Epithelial cell of proximal tubule (primary cell): ENCODE results near the gene SETD4. TPM values are rescaled to one million over a fixed set of nuclear protein-coding genes. Genes with fewer than 3 reads are reported as not detected.
"Not testable (repeated sequence)": the region's sequence is repeated elsewhere in the genome, so short reads cannot be mapped to it uniquely, and the experiment has no call there.

Experiments used
- DNase-seq: peaks from one replicate; pipeline ENCODE4 v3.0.0-alpha.2; 2011; ENCODE audit warnings: low read depth
- H3K4me3 ChIP-seq: 2 replicates; pipeline ENCODE4 v1.5.1; 2011; ENCODE audit warnings: low read depth, mild to moderate bottlenecking, low read length
- CTCF ChIP-seq: conservative IDR thresholded peaks from 2 replicates; pipeline ENCODE4 v1.5.1; 2012; ENCODE audit warnings: low read depth, mild to moderate bottlenecking, low read length
- total RNA-seq: library from RNA; depleted of rRNA; stranded (reverse); fragments of >200 nt; gene quantifications from 2 replicates; pipeline ENCODE4 v1.2.3, GENCODE V29; 2015

Gene SETD4
- 19.7 and 36.2 TPM in 2 replicates for total RNA-seq

- peak within 1 kb of the TSS; percentile 95 for H3K4me3 ChIP-seq
- no peak for TF ChIP-seq CTCF
Observed at GRCh38 chr21:36060159-36060921, at the start of gene SETD4. SETD4 (minus strand) TSS chr21:36060526; CDS start chr21:36058888, 1,638 bp downstream.

GRCh38 chr21:36109868-36110267, 49.5 kb upstream of the SETD4 start:
- no peak for TF ChIP-seq CTCF
- DNase-seq, result no peak
- no peak overlapping the region for H3K4me3 ChIP-seq

More at GRCh38 chr21:36060159-36060921, at the start of gene SETD4:
- DNase-seq, result peak; percentile 59

GRCh38 chr21:36105327-36105842, 45.1 kb upstream of the SETD4 start:
- DNase-seq, result no peak
- peak overlapping the region; percentile 89 for H3K4me3 ChIP-seq
- no peak for TF ChIP-seq CTCF

- peak; percentile 89 for DNase-seq
- peak; percentile 85 for TF ChIP-seq CTCF
- H3K4me3 ChIP-seq, result peak overlapping the region; percentile 89
Observed at GRCh38 chr21:36104317-36105300, 44.3 kb upstream of the SETD4 start.

GRCh38 chr21:36103434-36103833, 43.1 kb upstream of the SETD4 start:
- H3K4me3 ChIP-seq, result no peak overlapping the region
- no peak for DNase-seq
- no peak for TF ChIP-seq CTCF

GRCh38 chr21:36100971-36101641, 40.8 kb upstream of the SETD4 start:
- DNase-seq, result no peak
- no peak overlapping the region for H3K4me3 ChIP-seq
- no peak for TF ChIP-seq CTCF

GRCh38 chr21:36099695-36100211, 39.4 kb upstream of the SETD4 start:
- H3K4me3 ChIP-seq, DNase-seq: not testable (repeated sequence)
